ENCODE measurements around the gene PEX5L.

PEX5L gene

GRCh38 chr3:179897231-179897630 is 139.5 kb downstream of the PEX5L start:
- DNase-seq (ENCODE audit: low spot score) (no peak), FAIRE-seq (no peak)

GRCh38 chr3:179896507-179896906 is 140.2 kb downstream of the PEX5L start:
- FAIRE-seq (no peak), DNase-seq (ENCODE audit: low spot score) (no peak)

GRCh38 chr3:179895330-179895729 is 141.4 kb downstream of the PEX5L start:
- FAIRE-seq (no peak), DNase-seq (ENCODE audit: low spot score) (no peak)

GRCh38 chr3:179887295-179887943 is 149.3 kb downstream of the PEX5L start:
- no peak for DNase-seq (ENCODE audit: low spot score)
- FAIRE-seq, result no peak

GRCh38 chr3:179885950-179886349 is 150.8 kb downstream of the PEX5L start:
- DNase-seq (ENCODE audit: low spot score) (no peak), FAIRE-seq (no peak)

- FAIRE-seq (no peak), DNase-seq (ENCODE audit: low spot score) (no peak)
Observed at GRCh38 chr3:179884136-179884535, 152.6 kb downstream of the PEX5L start.

GRCh38 chr3:179882292-179882691 is 154.4 kb downstream of the PEX5L start:
- DNase-seq (ENCODE audit: low spot score), result no peak
- FAIRE-seq, result no peak

- no peak for FAIRE-seq
- DNase-seq (ENCODE audit: low spot score), result no peak
Observed at GRCh38 chr3:179881791-179882190, 154.9 kb downstream of the PEX5L start.

GRCh38 chr3:179880868-179881267 is 155.9 kb downstream of the PEX5L start:
- FAIRE-seq (no peak), DNase-seq (ENCODE audit: low spot score) (no peak)

- no peak for DNase-seq (ENCODE audit: low spot score)
- FAIRE-seq, result no peak
Observed at GRCh38 chr3:179876440-179876839, 160.3 kb downstream of the PEX5L start.

GRCh38 chr3:179872842-179873241 is 163.9 kb downstream of the PEX5L start:
- FAIRE-seq, result no peak
- no peak for DNase-seq (ENCODE audit: low spot score)

GRCh38 chr3:179871782-179872181 is 165.0 kb downstream of the PEX5L start:
- DNase-seq (ENCODE audit: low spot score) (no peak), FAIRE-seq (no peak)

- DNase-seq (ENCODE audit: low spot score) (no peak), FAIRE-seq (no peak)
Observed at GRCh38 chr3:179868715-179869114, 168.0 kb downstream of the PEX5L start.

- FAIRE-seq (no peak), DNase-seq (ENCODE audit: low spot score) (no peak)
Observed at GRCh38 chr3:179867961-179868360, 168.8 kb downstream of the PEX5L start.

- FAIRE-seq (no peak), DNase-seq (ENCODE audit: low spot score) (no peak)
Observed at GRCh38 chr3:179865861-179866505, 170.8 kb downstream of the PEX5L start.

- FAIRE-seq, result no peak
- no peak for DNase-seq (ENCODE audit: low spot score)
Observed at GRCh38 chr3:179861953-179862352, 174.8 kb downstream of the PEX5L start.

- no peak for FAIRE-seq
- no peak for DNase-seq (ENCODE audit: low spot score)
Observed at GRCh38 chr3:179861292-179861691, 175.4 kb downstream of the PEX5L start.

GRCh38 chr3:179860275-179861107 is 176.2 kb downstream of the PEX5L start:
- DNase-seq (ENCODE audit: low spot score), result no peak
- no peak for FAIRE-seq

GRCh38 chr3:179853176-179853575 is 183.6 kb downstream of the PEX5L start:
- DNase-seq (ENCODE audit: low spot score) (no peak), FAIRE-seq (no peak)

- FAIRE-seq, result peak; percentile 81
- peak; percentile 81 for DNase-seq (ENCODE audit: low spot score)
Observed at GRCh38 chr3:179852142-179852905, 184.4 kb downstream of the PEX5L start.

- FAIRE-seq (no peak), DNase-seq (ENCODE audit: low spot score) (no peak)
Observed at GRCh38 chr3:179848711-179849110, 188.0 kb downstream of the PEX5L start.

- FAIRE-seq, result no peak
Observed at GRCh38 chr3:179842061-179842460, 194.7 kb downstream of the PEX5L start.

More at GRCh38 chr3:179842061-179842460, 194.7 kb downstream of the PEX5L start:
- DNase-seq (ENCODE audit: low spot score), result no peak
